HepG2 (cell line): Measurements from ENCODE around the gene COL8A1. TPM values are rescaled to one million over a fixed set of nuclear protein-coding genes. Genes with fewer than 3 reads are reported as not detected.

Experiments
- ATAC-seq: fragments of 200-7000 bp; cut with Tn5 transposase; 3 replicates; pipeline ENCODE4 v1.9.1; 2020; ENCODE audit warnings: mild to moderate bottlenecking, moderate library complexity
- BruUV-seq: library from RNA; stranded (reverse); fragments of 400-500 nt; replicated peaks from 2 replicates; lab custom pipeline; 2021; lab: Mats Ljungman, UMichigan
- CTCF ChIA-PET: fragments of 300-600 bp; formaldehyde crosslinking; extraction: SDS; loops from one replicate; lab custom pipeline; 2021; ENCODE audit warnings: low total read pairs, inconsistent platforms, low intra/inter-chr PET ratio; lab: Yijun Ruan, JAX
- POLR2A ChIA-PET: fragments of 350-600 bp; sonication (Branson Sonifier 250); formaldehyde crosslinking; loops from one replicate; lab custom pipeline; 2020; ENCODE audit warnings: antibody characterized with exemption, inconsistent platforms; lab: Yijun Ruan, JAX
- DNase-seq: peaks from one replicate; pipeline ENCODE4 v3.0.0-alpha.2; 2015; ENCODE audit warnings: low spot score
- FAIRE-seq: peaks from 3 replicates; lab custom pipeline; 2011; peaks lifted over from hg19 to GRCh38; lab: Jason Lieb, UNC
- H2AFZ ChIP-seq: one replicate; pipeline ENCODE4 v1.6.1; 2011; ENCODE audit warnings: low read length, inconsistent platforms
- H3K27ac ChIP-seq: fragments of 300-600 bp; 3 replicates; pipeline ENCODE4 v1.8.0; 2011; ENCODE audit warnings: mixed run types, mild to moderate bottlenecking, mixed read lengths, low read length, inconsistent platforms; ENCODE audit not compliant: insufficient read depth; ENCODE audit errors: extremely low read length
- H3K27me3 ChIP-seq, 2 experiments: fragments of 200-600 bp in 1 of 2; 2 replicates in 1 of 2; 3 replicates in 1 of 2; pipeline versions ENCODE4 v1.6.0 to v1.8.0; 2011; ENCODE audit warnings: low read length in 2 of 2, mild to moderate bottlenecking in 2 of 2, moderate library complexity in 2 of 2, inconsistent platforms in 1 of 2; ENCODE audit not compliant: insufficient read depth in 2 of 2, control insufficient read depth in 1 of 2
- H3K36me3 ChIP-seq, 2 experiments: fragments of 200-600 bp in 1 of 2; replicated peaks in 1 of 2; 2 replicates in 1 of 2; 3 replicates in 1 of 2; pipeline versions ENCODE4 v1.5.1 to v1.8.0; 2011; ENCODE audit warnings: low read length in 2 of 2, inconsistent platforms in 1 of 2; ENCODE audit not compliant: insufficient read depth in 2 of 2, control insufficient read depth in 1 of 2
- H3K4me1 ChIP-seq: 2 replicates; pipeline ENCODE4 v1.5.1; 2012; ENCODE audit warnings: low read length, inconsistent platforms; ENCODE audit not compliant: insufficient read depth
- H3K4me2 ChIP-seq: 2 replicates; pipeline ENCODE4 v1.6.0; 2011; ENCODE audit warnings: low read depth, low read length, inconsistent platforms
- H3K4me3 ChIP-seq, 3 experiments: fragments of 200-600 bp in 1 of 3; sonication (generic), shearing (Covaris generic) in 1 of 3; replicated peaks in 1 of 3; 2 replicates each; pipeline ENCODE4 v1.5.1; 2011 to 2016; ENCODE audit warnings: low read length in 3 of 3, inconsistent platforms in 2 of 3, low read depth in 2 of 3, mild to moderate bottlenecking in 2 of 3, control low read depth in 1 of 3, mixed read lengths in 1 of 3; ENCODE audit not compliant: insufficient read depth in 1 of 3
- H3K79me2 ChIP-seq: one replicate; pipeline ENCODE4 v1.6.1; 2011; ENCODE audit warnings: low read length, inconsistent platforms; ENCODE audit not compliant: insufficient read depth
- H3K9ac ChIP-seq: 2 replicates; pipeline ENCODE4 v1.6.0; 2011; ENCODE audit warnings: mild to moderate bottlenecking, low read depth, low read length, inconsistent platforms; ENCODE audit not compliant: insufficient read depth
- H3K9me3 ChIP-seq: 2 replicates; pipeline ENCODE4 v1.5.1; 2012; ENCODE audit warnings: mild to moderate bottlenecking, low read length
- H4K20me1 ChIP-seq: 2 replicates; pipeline ENCODE4 v1.6.0; 2011; ENCODE audit warnings: inconsistent platforms, mild to moderate bottlenecking, low read length, moderate library complexity; ENCODE audit not compliant: insufficient read depth
- HHEX ChIP-seq: IDR thresholded peaks from 2 replicates; pipeline ENCODE4 v1.6.1; 2016; ENCODE audit warnings: control low read depth
- HIVEP1 ChIP-seq: sonication (generic); formaldehyde crosslinking; IDR thresholded peaks from 2 replicates; pipeline ENCODE4 v1.4.0; 2020; ENCODE audit warnings: mild to moderate bottlenecking, missing genetic modification reagents
- MAFG ChIP-seq: sonication (generic); formaldehyde crosslinking; IDR thresholded peaks from 2 replicates; pipeline ENCODE4 v1.5.1; 2020; ENCODE audit warnings: mild to moderate bottlenecking, missing genetic modification reagents
- MATR3 ChIP-seq: sonication (generic); formaldehyde crosslinking; IDR thresholded peaks from 2 replicates; pipeline ENCODE4 v1.4.0; 2020; ENCODE audit warnings: missing genetic modification reagents
- RBM39 ChIP-seq: fragments of 200-400 bp; formaldehyde crosslinking; IDR thresholded peaks from one replicate; pipeline ENCODE4 v1.6.1; 2018; ENCODE audit warnings: antibody characterized with exemption, mild to moderate bottlenecking, low read depth, low read length; ENCODE audit not compliant: poor library complexity, severe bottlenecking
- SYNCRIP ChIP-seq: fragments of 200-400 bp; formaldehyde crosslinking; IDR thresholded peaks from 2 replicates; pipeline ENCODE4 v1.6.1; 2018; ENCODE audit warnings: mild to moderate bottlenecking, low read depth, low read length; ENCODE audit not compliant: insufficient read depth
- TAF15 ChIP-seq: fragments of 200-400 bp; formaldehyde crosslinking; IDR thresholded peaks from one replicate; pipeline ENCODE4 v1.6.1; 2018; ENCODE audit warnings: mild to moderate bottlenecking, low read depth, low read length; ENCODE audit not compliant: poor library complexity, severe bottlenecking
- TEF ChIP-seq: sonication (generic); formaldehyde crosslinking; IDR thresholded peaks from 2 replicates; pipeline ENCODE4 v1.5.0; 2020; ENCODE audit warnings: missing genetic modification reagents
- ZBTB20 ChIP-seq: sonication (generic); formaldehyde crosslinking; IDR thresholded peaks from 2 replicates; pipeline ENCODE4 v1.8.1; 2023; ENCODE audit warnings: missing genetic modification reagents, low read depth, mild to moderate bottlenecking, borderline replicate concordance
- ZMAT3 ChIP-seq: sonication (generic); formaldehyde crosslinking; conservative IDR thresholded peaks from 2 replicates; pipeline ENCODE4 v1.7.0; 2021; ENCODE audit warnings: missing genetic modification reagents
- ZNF18 ChIP-seq: sonication (generic); formaldehyde crosslinking; IDR thresholded peaks from 2 replicates; pipeline ENCODE4 v1.8.0; 2022; ENCODE audit warnings: mild to moderate bottlenecking, missing genetic modification reagents; ENCODE audit not compliant: insufficient replicate concordance
- ZNF274 ChIP-seq: sonication (generic); formaldehyde crosslinking; IDR thresholded peaks from 2 replicates; pipeline ENCODE4 v1.5.1; 2020; ENCODE audit warnings: mild to moderate bottlenecking, missing genetic modification reagents
- ZNF329 ChIP-seq: sonication (generic); formaldehyde crosslinking; IDR thresholded peaks from 2 replicates; pipeline ENCODE4 v1.9.0; 2021; ENCODE audit warnings: low read depth, mild to moderate bottlenecking, missing genetic modification reagents
- ZNF563 ChIP-seq: sonication (generic); formaldehyde crosslinking; IDR thresholded peaks from 2 replicates; pipeline ENCODE4 v1.8.0; 2022; ENCODE audit warnings: mild to moderate bottlenecking, moderate library complexity, missing genetic modification reagents
- ZNF570 ChIP-seq: sonication (generic); formaldehyde crosslinking; IDR thresholded peaks from 2 replicates; pipeline ENCODE4 v1.4.0; 2020; ENCODE audit warnings: mild to moderate bottlenecking, missing genetic modification reagents, borderline replicate concordance
- ZNF670 ChIP-seq: sonication (generic); formaldehyde crosslinking; IDR thresholded peaks from 2 replicates; pipeline ENCODE4 v1.8.0; 2022; ENCODE audit warnings: mild to moderate bottlenecking, missing genetic modification reagents, borderline replicate concordance
- WGBS: methylation state at CpG from one replicate; pipeline ENCODE4 v1.1.6; 2017; ENCODE audit warnings: low lambda C conversion rate; 5-methylcytosine and 5-hydroxymethylcytosine counted together
- in situ Hi-C: cut with HindIII; loops from 2 replicates; pipeline ENCODE4 v1.10.0; 2017; ENCODE audit warnings: low pct_unique_long_range_greater_than_20kb; ENCODE audit not compliant: extremely low pct_ligation_motif_present
- intact Hi-C: fragments of 100-400 bp; cut with micrococcal nuclease; formaldehyde crosslinking; loops from one replicate; pipeline ENCODE4 v1.10.0; 2022; ENCODE audit not compliant: unreplicated experiment
- polyA plus RNA-seq, 8 experiments: library from polyadenylated mRNA; depleted of rRNA in 3 of 8; stranded (reverse) in 7 of 8; unstranded in 1 of 8; fragments of >200 nt; fragmentation: Illumina TruSeq in 4 of 8; extraction: Trizol in 4 of 8; gene quantifications; 2 replicates each; pipeline versions ENCODE4 v1.2.1 to v1.2.3, GENCODE V29; 2011 to 2016; ENCODE audit warnings: low read depth in 4 of 8, missing spikeins in 1 of 8, mixed read lengths in 1 of 8; ENCODE audit not compliant: insufficient read depth in 1 of 8
- total RNA-seq, 5 experiments: library from RNA; depleted of rRNA; stranded (reverse); fragments of >200 nt; fragmentation: Illumina TruSeq; extraction: Trizol; gene quantifications; 2 replicates each; pipeline ENCODE4 v1.2.3, GENCODE V29; 2016; ENCODE audit warnings: low read depth in 1 of 5

The COL8A1 gene
- total and polyA plus RNA-seq, 2 of the 13 experiments (the other 11 are each of a cell fraction or from before 2014, with no cell fraction given): not detected

GRCh38 chr3:99602183-99602582, 36.2 kb upstream of the COL8A1 start:
- no peak for DNase-seq
- WGBS: 0% methylated on average over 3 of the region's 3 CpGs
- intact Hi-C loops: no loop called here
- POLR2A ChIA-PET: no interaction called here
- TF ChIP-seq MAFG (CRISPR knock-in tag) (no peak), SYNCRIP (no peak), ZBTB20 (no peak), TEF (no peak), ZNF18 (CRISPR knock-in tag) (no peak), HHEX (no peak), ZNF274 (CRISPR knock-in tag) (no peak)
- TF ChIP-seq, all 625 proteins: peak for 0
- H3K27me3 ChIP-seq: no peaks in the 10 kb centered on the region; a peak in 1 of 5 replicates
- FAIRE-seq: no peak
- no peak for ATAC-seq
- H3K4me2 ChIP-seq: no peak overlapping the region
- no TSS peak for BruUV-seq
- H3K9me3 ChIP-seq: no peaks in the 10 kb centered on the region
- no peak overlapping the region for H3K27ac ChIP-seq
- in situ Hi-C loops: no loop called here
- H3K9ac ChIP-seq: no peak overlapping the region
- H4K20me1 ChIP-seq: no peaks in the 10 kb centered on the region
- no peak overlapping the region for H2AFZ ChIP-seq
- H3K79me2 ChIP-seq: no peaks in the 10 kb centered on the region
- CTCF ChIA-PET: no interaction called here
- H3K36me3 ChIP-seq: no peaks in the 10 kb centered on the region
- H3K4me3 ChIP-seq: no peak overlapping the region
- H3K4me1 ChIP-seq: no peaks in the 10 kb centered on the region

- no peaks in the 10 kb centered on the region for H3K9me3 ChIP-seq
- no peaks in the 10 kb centered on the region for H3K4me1 ChIP-seq
- BruUV-seq: no TSS peak
- no peaks in the 10 kb centered on the region for H3K36me3 ChIP-seq
- H4K20me1 ChIP-seq: no peaks in the 10 kb centered on the region
- no peak overlapping the region for H3K27ac ChIP-seq
- intact Hi-C loops: no loop called here
- in situ Hi-C loops: no loop called here
- H3K27me3 ChIP-seq: no peaks in the 10 kb centered on the region; a peak in 1 of 5 replicates
- no peak overlapping the region for H2AFZ ChIP-seq
- FAIRE-seq (no peak), ATAC-seq (no peak), DNase-seq (no peak)
- H3K4me2 ChIP-seq: no peak overlapping the region
- H3K9ac ChIP-seq: no peak overlapping the region
- 0% methylated on average over 1 of the region's 1 CpG for whole genome bisulfite sequencing
- ChIA-PET CTCF (no interaction called here), POLR2A (no interaction called here)
- H3K4me3 ChIP-seq: no peak overlapping the region
- no peaks in the 10 kb centered on the region for H3K79me2 ChIP-seq
- TF ChIP-seq TAF15 (no peak), HIVEP1 (CRISPR knock-in tag) (no peak), ZNF570 (CRISPR knock-in tag) (no peak), RBM39 (no peak), ZNF329 (CRISPR knock-in tag) (no peak), HHEX (no peak), MATR3 (no peak), ZNF563 (no peak), ZMAT3 (CRISPR knock-in tag) (no peak), ZBTB20 (no peak), ZNF670 (CRISPR knock-in tag) (no peak)
Measured at GRCh38 chr3:99607151-99607550, 31.2 kb upstream of the COL8A1 start.
